GM21528 (cell line): ENCODE data around the gene KCNQ1OT1.

ENCODE experiments used
- ATAC-seq: cut with Tn5 transposase; IDR thresholded peaks from one replicate; pipeline ENCODE4 v1.9.1; 2021; ENCODE audit warnings: mild to moderate bottlenecking, moderate library complexity; ENCODE audit not compliant: unreplicated experiment, low FRiP score

Gene KCNQ1OT1

GRCh38 chr11:2699531-2700414 is at the start of gene KCNQ1OT1:
Gene KCNQ1OT1 (minus strand): TSS chr11:2699994.
- ATAC-seq = peak; percentile 89

DNA sequence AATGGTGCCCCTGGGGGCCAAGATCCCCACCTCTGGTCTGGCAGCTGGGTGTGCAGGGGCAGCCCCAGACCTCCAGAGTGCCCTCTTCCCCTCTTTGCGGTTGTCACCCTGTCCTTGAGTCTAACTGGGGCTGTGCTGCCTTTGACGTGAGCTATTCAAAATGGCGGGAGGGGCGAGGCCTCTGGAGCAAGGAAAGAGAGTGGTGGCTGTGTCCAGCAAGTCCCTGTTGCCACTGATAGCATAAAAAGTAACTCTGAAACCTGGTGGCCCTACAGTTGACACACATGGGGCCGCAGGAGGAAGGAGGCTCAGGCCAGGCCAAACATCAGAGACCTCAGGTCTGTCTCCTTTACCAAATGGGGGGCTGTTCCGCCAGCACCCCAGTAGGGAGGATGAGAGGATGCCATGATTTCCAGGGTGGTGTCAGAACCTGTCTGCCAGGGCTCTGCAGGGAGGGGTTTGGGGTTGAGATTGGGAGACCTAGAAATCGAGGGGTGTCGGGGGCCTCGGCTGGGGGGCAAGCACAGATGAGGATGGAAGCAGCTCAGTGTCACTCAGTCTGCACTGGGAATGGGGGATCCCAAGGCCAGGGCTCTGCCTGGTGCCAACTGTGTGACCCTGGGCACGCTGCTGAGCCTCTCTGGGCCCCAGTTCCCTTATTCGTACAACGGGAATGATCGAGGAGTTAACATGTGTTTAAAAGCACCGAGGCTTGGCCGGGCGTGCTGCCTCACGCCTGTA is 49.2 kb upstream of the KCNQ1OT1 start:
- ATAC-seq = no peak

DNA sequence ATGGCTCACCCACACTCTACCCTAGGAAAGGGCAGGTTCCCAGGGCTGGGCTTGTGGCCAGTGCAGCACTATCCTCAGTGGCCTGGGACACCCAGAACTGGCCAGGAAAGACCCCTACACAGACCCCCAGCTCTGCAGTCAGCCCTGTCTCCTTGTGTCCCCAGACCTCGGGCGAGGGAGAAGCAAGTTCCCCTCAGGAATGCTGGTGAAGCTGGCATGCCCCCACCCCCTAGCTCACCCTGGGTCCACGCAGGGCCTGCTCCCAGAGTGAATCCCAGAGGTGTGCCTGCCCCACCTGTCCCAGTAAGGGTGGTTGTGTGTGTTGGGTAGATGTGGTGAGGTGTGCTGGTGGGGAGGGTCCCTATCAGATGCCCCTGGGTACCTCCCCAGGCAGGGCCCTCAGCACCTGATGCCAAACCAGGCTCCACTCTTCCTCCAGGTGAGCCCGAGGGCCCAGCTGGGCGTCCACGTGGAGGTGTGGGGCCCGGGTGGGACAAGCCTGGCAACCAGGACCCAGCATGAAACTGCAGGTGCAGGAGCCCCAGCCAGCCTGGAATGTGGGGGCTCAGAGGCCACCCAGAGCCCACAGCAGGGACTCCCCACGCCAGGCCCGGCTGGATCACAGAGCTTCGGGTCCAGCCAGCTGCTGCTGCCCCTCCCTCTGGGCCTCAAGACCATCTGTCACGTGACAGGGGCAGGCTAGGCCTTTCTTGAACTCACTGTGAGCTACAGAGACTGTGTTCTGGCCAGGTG is 48.4 kb upstream of the KCNQ1OT1 start:
- ATAC-seq = no peak

- ATAC-seq = no peak
Measured at GRCh38 chr11:2747248-2748027, 47.6 kb upstream of the KCNQ1OT1 start.

DNA sequence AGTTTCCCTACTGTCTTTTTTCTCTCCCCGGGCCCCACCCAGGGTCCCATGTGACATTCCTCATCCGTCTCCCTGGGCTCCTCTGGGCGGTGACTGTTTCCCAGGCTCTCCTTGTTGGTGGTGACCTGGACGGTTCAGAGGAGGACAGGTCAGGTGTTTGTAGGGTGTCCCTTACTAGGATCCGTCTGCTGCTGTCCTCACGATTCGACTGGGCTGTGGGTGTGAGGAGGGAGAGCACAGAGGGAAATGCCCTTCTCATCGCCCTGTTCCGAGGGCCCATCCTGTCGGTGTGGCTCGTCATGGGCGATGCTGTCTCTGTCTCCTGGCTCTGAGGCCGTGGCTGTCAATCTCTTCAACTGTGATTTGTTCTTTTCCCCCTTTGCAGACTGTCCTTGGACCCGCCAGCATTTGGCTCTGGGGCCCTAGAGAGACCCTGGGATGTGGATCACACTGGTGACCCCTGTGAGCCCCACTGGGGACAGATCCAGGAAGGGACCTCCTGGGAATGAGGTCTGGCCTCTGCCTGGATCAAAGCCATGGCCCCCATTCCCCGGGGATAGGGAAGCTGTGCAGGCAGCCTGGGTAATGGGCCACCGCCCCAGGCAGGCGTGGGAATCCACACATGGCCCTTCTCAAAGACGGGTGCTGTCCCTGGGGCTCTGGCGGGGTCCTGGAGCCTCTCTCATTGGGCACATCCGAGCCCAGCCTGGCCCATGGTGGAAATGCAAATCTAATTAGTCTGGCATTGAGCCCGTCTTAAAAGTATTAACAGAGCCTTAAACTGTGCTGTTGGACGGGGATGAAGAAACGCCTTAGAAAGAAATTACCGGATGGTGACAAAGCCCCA is 46.8 kb upstream of the KCNQ1OT1 start:
- ATAC-seq = no peak

DNA sequence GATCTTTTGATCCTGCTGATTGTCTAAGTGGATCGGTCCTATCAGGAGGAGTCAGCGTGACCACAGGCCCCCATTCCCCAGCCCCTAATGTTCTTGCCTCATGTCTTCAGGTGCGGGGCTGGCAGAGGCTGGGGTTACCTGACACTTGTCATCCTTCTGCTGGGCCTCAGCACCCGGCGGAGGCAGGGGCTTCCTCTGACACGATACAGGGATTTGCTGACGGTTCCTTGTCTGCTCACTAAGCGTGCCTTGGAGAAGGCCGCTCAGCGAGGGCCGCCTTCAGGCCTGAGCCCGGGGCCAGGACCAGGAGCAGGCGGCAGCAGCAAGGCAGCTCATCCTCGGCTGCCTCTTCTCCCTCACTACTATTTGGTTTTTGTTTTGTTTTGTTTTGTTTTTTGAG is 45.7 kb upstream of the KCNQ1OT1 start:
- no peak for ATAC-seq

DNA sequence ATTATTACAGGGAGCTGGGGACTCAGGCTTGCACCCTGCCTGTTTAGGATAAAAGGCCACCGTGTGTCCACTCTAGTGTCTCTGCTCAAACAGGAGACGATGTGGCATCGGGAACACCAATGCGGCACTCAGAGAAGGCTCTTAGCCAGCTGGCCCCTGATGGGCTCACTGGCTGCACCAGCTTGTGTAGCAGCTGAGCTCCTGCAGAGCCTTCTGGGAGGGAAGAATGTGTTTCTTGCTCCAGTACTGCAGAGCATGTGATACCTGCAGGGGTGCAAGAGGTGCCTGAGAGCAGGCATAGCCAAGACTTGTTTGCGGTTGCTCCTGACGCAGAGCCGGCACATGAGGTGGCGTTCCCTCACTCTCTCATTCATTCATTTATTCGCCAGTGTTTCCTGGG is 44.4 kb upstream of the KCNQ1OT1 start:
- ATAC-seq = no peak

DNA sequence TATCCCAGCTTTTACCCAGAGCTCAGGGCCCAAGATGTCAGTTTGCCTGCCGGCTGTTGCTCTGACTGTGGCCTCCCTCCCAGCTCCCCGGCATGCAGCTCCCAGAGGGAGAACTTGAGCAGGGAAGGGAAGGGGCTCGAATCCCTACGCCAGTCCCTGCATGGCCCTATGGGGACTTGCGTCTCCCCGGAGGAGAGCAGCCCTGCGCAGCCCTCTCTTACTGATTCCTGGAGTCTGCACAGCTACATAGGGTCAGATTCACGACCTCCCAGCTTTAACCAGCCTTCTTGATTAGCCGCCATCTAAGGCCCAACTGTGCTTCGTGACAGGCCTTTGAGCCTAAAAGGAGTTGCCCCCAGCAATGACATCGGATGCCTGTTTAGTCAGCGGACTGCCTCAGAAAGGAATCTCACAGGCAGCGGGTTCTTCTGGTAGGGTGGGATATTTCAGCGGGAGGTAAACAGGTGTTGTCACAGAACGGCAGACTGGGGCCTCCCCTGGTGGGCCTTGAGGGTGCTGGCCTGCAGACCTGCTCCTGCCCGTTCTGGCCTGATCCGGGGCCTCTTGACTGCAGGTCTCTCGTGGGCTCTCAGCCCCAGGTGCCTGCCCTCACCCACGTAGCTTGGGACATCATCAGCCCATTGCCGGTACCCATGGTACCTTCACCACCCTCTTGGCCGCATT is 43.8 kb upstream of the KCNQ1OT1 start:
- ATAC-seq = no peak

DNA sequence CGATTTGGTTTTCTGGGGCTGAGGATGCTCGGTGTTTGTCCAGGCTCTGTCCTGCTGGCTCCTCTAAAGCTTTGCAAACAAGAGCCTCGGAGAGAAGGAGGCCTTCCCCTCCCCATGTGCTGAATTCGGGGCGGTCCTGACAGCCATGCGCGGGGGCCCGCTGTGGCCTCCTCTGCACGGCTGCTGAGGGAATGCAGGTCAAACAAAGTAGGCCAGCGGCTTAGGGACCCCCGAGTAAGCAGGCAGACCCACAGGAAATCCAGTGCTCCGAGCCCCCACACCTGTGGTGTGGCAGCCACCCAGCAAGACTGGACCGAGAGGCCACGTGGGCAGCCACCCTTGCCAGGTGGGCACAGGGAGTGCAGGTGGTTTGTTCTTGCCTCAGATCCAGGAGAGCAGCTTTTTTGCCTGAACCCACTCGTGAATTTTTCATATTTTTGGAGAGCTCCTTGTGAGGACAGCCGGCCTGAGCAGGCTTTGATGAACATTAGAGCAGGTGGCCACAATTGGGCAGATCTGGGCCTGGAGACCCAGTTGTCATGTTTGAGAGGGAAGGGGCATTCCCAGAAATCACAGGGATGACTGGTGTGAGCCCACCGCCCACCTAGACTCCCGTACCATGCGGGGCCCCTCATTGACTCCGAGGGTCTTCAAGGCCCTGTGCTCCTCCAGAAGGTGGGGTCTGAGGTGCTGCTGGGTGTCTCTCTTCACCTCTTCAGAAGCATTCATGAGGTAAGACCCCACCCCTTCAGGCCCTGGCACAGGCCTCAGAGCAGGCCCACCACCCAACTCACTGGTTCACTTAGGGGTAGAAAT is 43.0 kb upstream of the KCNQ1OT1 start:
- no peak for ATAC-seq

DNA sequence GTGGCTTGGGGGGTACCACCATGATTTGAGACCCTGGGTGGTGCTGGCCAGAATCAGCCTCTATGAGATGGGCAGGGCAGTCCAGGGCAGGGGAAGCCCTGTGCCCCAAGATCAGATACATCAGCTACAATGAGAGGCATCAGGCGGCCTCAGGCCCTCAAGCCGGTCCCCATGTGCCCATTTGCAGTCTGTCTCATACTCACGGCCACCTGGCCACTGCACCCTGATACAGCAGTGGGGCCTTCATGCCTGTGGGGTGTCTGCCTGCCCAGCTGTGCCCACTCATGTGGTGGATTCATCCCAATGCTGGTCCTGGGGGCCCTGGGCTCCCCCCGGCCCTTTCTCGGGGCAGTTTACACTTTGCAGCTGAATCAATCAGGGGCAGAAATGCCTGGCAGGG is 42.4 kb upstream of the KCNQ1OT1 start:
- no peak for ATAC-seq

- no peak for ATAC-seq
Measured at GRCh38 chr11:2741377-2742131, 41.8 kb upstream of the KCNQ1OT1 start.

DNA sequence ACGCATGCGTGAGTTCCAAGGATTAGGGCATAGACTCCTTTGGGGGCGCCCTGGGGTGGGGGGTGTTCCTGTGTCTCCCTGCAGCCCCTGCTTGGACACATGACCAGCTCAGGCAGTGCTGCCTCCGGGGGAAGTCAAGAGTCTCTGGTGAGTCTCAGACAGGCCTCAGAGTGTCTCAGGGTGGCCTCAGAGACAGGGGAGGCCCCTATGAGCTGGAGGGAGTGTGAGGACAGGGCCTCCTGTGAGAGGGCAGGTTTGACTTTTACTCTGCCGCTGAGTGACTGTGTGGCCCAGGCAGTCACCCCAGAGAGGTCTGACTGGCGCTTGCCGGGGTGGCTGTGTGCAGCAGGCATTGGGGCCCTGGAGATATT is 41.2 kb upstream of the KCNQ1OT1 start:
- ATAC-seq = no peak

- no peak for ATAC-seq
Measured at GRCh38 chr11:2740275-2740940, 40.6 kb upstream of the KCNQ1OT1 start.

DNA sequence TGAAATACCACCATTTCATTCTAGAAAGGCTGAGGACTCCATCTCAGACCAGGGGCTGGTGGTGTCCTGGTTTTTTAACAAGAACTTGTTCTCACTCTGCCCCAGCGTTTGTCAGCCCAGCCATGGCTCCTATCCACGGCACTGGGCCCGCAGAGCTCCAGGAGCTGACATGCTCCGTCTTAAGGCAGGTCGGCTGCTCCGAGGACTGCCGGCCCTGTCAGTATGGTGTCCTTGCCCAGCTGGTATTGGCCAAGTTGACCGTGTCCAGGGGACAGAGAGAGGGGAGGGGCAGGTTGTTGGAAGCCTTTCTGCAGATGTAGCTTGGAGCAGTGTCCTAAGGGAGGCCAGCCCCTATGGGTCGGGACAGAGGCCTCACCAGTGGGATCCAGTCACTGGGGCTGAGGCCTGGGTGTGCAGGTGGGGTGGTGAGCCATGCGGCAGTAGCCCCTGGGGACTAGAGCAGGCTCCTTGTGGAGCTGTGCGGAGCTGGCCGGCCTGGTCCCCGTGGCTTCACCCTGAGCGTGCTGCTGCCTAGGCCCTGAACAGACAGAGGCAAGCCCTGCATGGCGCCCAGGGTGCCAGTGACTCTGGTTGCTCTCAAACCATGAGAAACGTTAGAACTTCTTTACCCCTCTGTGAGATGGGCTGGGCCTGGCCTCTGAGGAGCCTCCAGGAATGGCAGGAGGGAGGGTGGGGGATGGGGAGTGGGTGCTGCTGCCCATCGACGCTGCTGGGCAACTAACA is 39.9 kb upstream of the KCNQ1OT1 start:
- ATAC-seq = no peak

DNA sequence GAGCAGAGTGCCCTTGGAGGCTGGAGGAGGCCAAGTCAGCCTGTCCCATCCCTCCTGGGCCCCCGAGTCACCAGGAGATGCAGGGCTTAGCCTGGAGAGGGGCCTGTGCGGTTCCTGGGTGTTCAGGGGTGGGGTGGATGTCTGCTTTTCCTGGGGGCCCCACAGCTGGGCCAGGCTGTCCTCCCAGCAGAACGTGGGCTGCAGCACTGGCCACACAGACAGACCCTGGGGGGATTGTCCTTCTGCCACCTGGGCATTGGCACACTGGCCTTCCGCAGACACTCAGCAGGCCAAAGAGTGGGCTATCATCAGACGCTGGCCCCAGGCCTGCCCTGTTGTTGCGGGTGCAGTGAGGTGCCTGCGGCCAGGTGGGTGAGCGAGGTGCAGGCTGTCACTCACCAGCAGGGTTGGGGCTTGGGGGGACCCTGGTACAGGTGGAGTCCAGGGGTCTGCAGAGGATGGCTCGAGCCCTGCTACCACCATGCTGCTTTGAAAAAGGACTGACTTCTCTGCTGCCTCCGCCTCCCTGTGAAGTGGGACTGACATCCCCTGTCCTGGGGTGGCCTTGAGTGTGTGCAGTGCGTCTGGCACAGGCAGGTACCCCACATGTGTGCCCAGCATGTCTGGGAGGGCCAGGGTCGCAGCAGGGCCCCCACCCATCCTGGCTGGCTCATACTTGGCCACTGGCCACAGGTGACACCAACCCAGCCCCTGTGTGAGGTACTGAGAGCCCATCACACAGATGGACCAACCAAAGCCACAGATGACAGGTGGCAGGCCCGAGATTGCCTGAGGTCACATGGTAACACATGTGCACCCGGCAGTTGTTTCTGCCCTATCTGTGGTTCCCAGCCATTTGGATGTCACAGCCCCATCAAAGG is 39.0 kb upstream of the KCNQ1OT1 start:
- ATAC-seq = no peak
